GM19463 (cell line): ENCODE data around the gene PPOX.

Experiments used
- ATAC-seq: cut with Tn5 transposase; IDR thresholded peaks from one replicate; pipeline ENCODE4 v1.9.1; 2021; ENCODE audit warnings: mild to moderate bottlenecking, moderate library complexity; ENCODE audit not compliant: unreplicated experiment

The PPOX gene

GRCh38 chr1:161175771-161176453 is 9.7 kb downstream of the PPOX start:
- ATAC-seq: no peak

GRCh38 chr1:161176468-161177111 is 10.4 kb downstream of the PPOX start:
- ATAC-seq: no peak

GRCh38 chr1:161177112-161177935 is 11.1 kb downstream of the PPOX start, which contains the start of gene B4GALT3:
Gene B4GALT3 (minus strand): TSS chr1:161177507. CDS start chr1:161176060, 1,447 bp downstream.
- peak; percentile 78 for ATAC-seq

- no peak for ATAC-seq
Measured at GRCh38 chr1:161177936-161178244, 11.7 kb downstream of the PPOX start.

- ATAC-seq: no peak
Measured at GRCh38 chr1:161179698-161180097, 13.5 kb downstream of the PPOX start.

- no peak for ATAC-seq
Measured at GRCh38 chr1:161180639-161181038, 14.4 kb downstream of the PPOX start.

- ATAC-seq: peak; percentile 49
Measured at GRCh38 chr1:161182214-161182613, 16.0 kb downstream of the PPOX start.

- peak; percentile 63 for ATAC-seq
Measured at GRCh38 chr1:161185282-161185682, 19.1 kb downstream of the PPOX start.

GRCh38 chr1:161185732-161186311 is 19.6 kb downstream of the PPOX start:
- peak; percentile 20 for ATAC-seq

GRCh38 chr1:161187311-161187710 is 21.1 kb downstream of the PPOX start:
- no peak for ATAC-seq

GRCh38 chr1:161188381-161188780 is 22.2 kb downstream of the PPOX start:
- ATAC-seq: no peak

DNA sequence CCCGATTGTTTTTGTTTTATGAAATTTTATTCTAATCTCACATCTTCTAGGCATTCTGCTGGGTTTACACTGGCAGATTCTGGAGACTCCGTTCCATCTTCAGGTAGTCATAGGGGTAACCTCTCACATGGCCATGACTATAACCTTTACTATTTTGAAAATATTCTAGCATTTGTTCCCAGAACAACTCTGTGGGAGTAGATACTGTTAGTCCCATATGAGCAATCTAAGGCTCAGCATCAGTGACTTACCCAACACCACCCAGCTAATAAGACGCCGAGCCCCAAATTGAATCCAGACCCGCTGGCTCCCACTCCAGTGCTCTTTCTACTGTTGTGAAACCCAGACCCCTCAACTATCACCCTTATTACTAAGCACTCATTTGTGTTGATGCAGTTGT is 22.8 kb downstream of the PPOX start:
- no peak for ATAC-seq

GRCh38 chr1:161190962-161191521 is 24.8 kb downstream of the PPOX start:
- no peak for ATAC-seq

DNA sequence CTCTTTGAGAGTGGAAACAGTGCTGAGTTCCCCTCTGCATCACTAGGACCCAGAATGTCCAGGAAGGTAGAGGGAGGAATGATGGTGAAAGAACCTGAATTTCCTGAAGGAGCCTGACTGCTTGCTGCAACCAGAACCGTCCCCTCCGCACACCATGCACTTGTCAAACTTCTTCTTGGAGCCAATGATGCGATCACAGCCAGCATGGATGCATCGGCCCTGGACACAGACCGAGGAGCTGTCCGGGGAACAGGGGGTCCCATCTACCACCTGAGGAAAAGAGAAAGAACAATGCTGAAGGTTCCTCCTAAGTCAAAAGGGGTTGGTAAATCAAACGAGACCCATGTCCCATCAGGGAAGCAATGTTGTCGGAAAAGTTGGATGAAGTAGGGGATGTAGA is 25.7 kb downstream of the PPOX start:
- no peak for ATAC-seq

- ATAC-seq: peak; percentile 85
Measured at GRCh38 chr1:161192476-161193465, 26.5 kb downstream of the PPOX start.

DNA sequence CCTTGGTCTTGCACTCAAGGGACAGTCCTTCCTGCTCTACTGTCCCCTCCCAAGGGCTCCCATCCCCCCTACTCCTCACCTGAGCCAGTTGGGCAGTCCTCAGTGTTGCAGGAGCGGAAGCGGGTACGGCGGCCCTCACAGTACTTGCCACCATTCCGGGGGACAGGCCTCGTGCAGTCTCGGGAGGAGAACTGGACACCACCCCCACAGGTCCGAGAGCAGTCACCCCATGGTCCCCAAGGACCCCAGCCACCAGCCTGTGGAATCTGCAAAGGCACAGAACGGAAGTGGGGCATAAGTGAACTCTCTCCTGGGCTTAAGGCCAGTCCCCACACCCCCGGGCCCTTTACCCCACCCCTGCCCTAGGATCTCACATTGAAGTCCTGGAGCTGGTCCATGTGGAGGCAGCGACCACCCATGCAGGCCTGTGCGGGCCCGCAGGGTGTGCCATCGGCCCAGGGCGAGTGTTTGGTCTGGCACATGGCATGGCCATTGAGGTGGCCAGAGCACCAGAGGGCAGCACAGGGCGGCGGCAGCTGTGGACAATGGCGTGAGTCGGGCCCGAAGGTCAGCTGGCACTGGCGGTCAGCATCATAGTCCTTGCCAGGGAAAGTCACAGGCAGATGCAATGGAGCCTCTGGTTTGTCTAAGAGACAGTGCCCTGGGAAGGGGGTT is 27.5 kb downstream of the PPOX start:
- ATAC-seq: no peak

DNA sequence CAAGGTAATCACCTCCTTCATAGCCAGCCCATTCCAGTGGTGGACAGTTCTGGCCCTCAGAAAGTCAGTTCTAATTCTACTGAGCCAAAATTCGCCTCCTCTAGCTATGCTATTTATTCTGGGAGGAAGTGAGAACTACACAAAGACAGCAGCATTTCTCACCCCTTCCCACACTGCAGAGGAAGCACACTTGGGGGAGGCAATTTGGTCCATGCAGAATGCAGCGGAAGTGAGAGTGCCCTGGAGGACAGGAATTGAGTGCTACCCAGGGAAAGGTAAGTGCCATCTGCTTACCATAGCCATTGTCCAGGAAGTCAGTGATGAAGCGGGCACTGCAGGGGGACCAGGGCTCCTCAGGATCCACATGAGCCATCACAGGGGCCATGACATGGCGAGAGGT is 28.9 kb downstream of the PPOX start:
- peak; percentile 56 for ATAC-seq

DNA sequence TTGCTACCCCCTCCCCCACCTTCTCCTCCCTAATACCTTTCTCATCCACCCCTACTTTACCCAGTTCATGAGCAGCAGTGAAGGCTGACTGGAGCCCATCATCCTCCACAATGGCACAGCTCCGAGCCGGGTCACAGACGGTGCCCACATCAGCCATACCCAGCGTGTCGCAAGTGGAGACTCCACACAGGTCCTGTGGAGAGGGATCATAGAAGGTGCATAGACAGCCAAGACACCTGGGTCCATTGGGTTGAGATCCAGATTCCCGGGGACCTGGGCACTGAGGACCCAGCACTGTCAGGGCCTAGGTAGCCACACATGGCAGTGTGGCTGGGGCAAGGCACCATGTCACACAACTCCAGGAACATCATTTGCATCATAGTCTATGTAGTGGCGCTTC is 29.9 kb downstream of the PPOX start:
- no peak for ATAC-seq
